HuH-7 (cell line): ENCODE data around the gene POU4F2.
"Not testable (repeated sequence)": the region's sequence is repeated elsewhere in the genome, so short reads cannot be mapped to it uniquely, and the experiment has no call there.

Experiments
- DNase-seq: peaks from one replicate; pipeline ENCODE4 v3.0.0; 2011; ENCODE audit warnings: low spot score

The POU4F2 gene

DNA sequence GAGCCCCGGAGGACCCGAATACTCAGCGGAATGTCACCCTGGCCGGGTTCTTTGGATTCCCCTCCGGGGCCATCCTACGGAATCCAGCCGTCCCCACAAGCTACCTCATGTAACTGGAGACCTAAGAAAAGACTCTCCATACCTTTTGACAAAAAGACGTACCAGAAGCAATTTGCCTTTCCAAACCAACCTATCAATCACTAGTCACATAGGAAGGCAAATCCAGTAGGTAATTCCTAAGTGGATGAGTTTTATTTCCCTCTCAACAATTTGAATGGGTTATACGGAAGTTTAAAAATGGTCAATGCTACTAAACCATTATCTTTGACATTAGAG lies 16.8 kb downstream of the POU4F2 start:
- no peak for DNase-seq

DNA sequence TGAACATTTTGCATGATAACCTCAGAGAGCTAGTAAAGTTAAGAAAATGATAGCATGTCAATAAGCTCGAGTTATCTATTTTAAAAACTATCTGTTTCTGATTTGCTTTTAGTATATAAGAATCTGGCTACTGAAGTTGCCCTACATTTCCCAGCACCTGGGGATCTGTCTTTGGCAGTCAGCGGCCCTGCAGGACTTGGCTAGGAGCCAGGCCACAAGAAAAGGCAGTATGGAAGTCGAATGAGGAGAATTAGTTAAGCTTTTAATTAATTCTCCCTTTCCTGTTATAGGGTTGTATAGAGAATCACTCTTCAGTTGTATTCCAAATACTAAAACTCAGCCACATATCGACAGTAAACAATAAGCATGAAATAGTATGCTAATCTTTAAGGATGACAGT lies 22.7 kb downstream of the POU4F2 start:
- no peak for DNase-seq

DNA sequence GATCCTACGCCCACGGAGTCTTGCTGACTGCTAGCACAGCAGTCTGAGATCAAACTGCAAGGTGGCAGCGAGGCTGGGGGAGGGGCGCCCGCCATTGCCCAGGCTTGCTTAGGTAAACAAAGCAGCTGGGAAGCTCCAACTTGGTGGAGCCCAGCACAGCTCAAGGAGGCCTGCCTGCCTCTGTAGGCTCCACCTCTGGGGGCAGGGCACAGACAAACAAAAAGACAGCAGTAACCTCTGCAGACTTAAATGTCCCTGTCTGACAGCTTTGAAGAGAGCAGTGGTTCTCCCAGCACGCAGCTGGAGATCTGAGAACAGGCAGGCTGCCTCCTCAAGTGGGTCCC lies 25.2 kb downstream of the POU4F2 start:
- not testable (repeated sequence) for DNase-seq

DNA sequence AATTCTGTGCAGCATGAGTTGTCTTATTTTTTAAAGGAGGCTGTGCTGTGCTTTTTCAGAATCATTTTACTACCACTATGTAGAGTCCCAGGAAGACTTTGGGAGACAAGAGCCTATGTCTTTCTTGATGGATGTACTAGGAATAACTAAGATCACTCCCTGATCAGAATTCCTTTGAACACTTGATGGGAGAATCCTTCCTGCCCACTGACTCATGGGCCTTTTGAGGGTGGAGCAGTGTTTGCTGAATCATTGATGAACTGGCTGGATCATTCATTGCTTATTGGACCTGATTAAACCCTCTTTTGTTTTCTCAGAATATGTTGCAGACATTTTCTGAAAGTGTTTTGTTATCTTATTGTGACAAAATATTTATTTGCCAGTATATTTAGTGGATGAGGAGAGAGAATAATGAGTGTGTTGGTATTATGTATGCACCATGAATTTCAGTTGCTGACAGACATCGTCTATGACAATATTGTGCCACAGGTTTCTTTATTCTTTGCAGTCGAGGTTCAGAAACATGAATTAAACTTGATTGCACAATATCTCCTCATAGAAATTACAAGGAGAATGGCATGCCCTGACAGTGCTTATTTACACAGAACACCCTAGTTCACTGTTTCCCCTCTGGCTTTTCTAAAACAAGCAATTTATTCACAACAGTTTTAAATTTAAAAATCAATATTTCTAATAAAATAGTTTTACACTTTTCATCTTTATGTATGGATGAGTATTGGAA lies 36.3 kb downstream of the POU4F2 start:
- DNase-seq: no peak
